ENCODE results near the gene JADE3.
"Not testable (repeated sequence)": the region's sequence is repeated elsewhere in the genome, so short reads cannot be mapped to it uniquely, and the experiment has no call there.

The JADE3 gene

DNA sequence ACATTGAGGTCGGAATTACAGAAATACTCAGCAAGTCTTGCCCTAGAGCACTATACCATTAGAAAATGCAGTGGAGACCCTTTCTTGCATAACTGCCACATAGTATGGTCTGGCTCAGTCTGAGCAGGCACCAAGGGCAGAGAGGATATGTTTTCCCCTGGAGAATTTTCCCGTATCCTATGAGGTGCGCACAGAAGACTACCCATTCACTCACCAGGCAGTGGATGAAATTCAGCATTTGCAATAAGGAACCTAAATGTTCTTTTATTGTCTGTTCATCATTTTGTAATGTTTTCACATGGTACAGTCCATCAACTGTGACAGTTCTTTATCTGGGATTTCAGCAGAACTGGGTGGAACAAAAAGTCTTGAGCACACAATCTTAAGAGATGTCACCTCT, 15.5 kb downstream of the JADE3 start:
- no peak overlapping the region for H3K4me3 ChIP-seq (ENCODE audit: low read depth, low read length)
- no peak for DNase-seq (ENCODE audit: low read depth)

DNA sequence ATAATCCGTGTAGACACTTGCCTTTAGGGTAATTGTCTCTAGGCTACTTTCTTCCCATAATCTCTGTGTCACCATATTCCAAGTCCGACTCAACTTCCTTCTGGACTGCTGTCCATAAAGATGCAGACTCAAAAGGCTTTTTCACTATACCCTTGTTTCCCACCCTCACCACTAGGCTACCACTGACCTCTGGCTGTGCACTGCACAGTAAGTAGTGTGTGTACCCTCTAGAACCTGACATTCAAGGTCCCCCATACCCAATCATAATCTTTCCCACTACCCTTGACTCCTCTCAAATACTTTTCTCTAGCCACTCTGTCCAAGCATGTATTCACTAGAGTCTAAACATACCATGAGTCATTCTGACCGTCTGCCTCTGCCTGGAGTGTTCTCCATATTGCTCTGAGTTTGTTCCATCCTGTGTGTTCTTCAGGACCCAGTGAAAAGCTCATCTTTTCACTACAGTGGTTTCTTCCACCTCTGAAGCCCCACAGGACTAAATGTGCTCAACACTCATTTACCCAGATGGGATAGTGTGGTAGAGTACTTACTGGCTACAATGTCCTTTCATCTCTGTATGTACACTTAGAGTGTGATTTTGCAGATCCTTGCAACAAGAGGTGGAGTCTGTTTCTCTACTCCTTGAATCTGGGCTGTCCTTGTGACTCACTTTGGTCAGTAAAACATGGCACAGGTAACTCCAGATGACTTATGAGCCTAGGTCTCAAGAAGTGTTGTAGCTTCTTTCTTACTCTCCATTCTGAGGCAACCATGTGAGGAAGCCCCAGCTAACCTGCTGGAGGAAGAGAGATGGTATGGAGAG, 17.4 kb downstream of the JADE3 start:
- no peak for DNase-seq (ENCODE audit: low read depth)

DNA sequence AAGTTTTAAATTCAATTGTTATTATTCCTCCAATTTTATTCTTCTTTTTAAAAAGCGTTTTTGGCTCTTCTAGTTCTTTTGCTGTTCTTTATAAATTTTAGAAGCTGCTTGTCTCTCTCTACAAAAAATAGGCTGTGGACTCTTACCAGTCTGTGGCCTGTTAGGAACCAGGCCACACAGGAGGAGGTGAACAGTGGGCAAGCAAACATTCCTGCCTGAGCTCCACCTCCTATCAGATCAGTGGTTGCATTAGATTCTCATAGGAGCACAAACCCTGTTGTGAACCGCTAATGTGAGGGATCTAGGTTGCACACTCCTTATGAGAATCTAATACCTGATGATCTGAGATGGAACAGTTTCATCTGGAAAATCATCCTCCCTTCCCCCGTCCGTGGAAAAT, 23.1 kb downstream of the JADE3 start:
- no peak for DNase-seq (ENCODE audit: low read depth)
- H3K4me3 ChIP-seq (ENCODE audit: low read depth, low read length): no peak overlapping the region

More for the DNA sequence above, 17.4 kb downstream of the JADE3 start:
- no peak overlapping the region for H3K4me3 ChIP-seq (ENCODE audit: low read depth, low read length)

DNA sequence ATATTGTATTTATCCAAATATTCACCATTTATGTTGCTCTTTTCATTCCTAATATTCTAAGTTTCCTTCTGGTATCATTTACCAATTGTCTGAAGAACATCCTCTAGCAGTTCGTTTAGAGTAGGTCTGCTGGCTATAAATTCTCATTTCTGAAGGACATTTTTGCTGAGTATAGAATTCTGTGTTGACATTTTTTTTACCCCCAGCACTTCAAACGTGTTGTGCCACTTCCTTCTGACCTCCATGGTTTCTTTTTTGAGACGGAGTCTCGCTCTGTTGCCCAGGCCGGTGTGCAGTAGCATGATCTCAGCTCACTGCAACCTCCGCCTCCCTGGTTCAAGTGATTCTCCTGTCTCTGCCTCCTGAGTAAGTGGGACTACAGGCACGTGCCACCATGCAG, 26.4 kb downstream of the JADE3 start:
- DNase-seq (ENCODE audit: low read depth): no peak
- H3K4me3 ChIP-seq (ENCODE audit: low read depth, low read length): no peak overlapping the region

DNA sequence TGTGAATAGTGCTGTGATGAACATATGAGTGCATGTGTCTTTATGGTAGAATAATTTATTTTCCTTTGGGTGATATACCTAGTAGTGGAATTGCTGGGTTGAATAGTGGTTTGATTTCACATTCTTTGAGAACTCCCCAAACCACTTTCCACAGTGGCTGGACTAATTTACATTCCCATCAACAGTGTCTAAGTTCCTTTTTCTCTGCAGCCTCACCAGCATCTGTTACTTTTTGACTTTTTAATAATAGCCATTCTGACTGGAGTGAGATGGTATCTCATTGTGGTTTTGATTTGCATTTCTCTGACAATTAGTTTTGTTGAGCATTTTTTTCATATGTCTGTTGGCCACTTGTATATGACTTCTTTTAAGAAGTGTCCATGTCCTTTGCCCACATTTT, 29.1 kb downstream of the JADE3 start:
- H3K4me3 ChIP-seq (ENCODE audit: low read depth, low read length): no peak overlapping the region
- DNase-seq (ENCODE audit: low read depth): no peak

DNA sequence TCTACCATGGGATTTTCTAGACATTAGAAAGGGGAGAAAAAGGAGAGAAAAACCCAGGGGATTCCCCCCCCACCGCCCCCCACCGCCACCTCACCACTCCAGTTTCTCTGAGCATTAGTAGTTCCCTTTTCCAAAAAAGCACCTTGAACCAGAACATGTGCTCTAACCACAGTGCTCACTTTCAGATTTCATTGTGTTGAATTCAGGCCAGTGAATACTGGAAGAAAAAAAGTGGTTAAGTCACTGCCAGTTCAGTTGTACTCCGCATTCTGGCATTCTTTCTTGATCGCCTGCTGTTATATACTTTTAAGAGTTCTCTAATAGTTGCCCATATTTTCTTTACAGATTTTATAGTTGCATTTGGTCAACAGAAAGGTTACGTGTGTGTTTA, 40.9 kb downstream of the JADE3 start:
- DNase-seq (ENCODE audit: low read depth): no peak

DNA sequence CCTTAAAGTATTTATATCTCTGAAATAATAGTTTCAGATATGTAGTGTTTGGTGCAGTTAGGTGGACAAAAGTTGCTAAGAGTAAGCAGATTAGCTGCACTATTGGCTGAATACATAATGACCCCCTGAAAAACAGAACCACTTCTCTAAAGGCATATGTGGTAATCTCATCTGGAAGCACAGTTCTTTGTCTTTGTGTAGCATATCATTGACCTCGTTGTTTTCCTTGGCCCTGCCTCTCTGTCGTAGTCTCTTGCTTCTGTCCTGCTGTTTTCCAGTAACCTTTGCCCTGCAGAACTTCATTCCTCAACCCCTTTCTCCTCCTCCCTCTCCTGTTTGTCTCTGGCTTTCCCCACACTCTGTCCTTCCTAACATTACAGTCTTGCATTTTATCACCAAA, 41.4 kb downstream of the JADE3 start:
- no peak for DNase-seq (ENCODE audit: low read depth)
- no peak overlapping the region for H3K4me3 ChIP-seq (ENCODE audit: low read depth, low read length)

More for the DNA sequence above, 40.9 kb downstream of the JADE3 start:
- H3K4me3 ChIP-seq (ENCODE audit: low read depth, low read length): no peak overlapping the region

DNA sequence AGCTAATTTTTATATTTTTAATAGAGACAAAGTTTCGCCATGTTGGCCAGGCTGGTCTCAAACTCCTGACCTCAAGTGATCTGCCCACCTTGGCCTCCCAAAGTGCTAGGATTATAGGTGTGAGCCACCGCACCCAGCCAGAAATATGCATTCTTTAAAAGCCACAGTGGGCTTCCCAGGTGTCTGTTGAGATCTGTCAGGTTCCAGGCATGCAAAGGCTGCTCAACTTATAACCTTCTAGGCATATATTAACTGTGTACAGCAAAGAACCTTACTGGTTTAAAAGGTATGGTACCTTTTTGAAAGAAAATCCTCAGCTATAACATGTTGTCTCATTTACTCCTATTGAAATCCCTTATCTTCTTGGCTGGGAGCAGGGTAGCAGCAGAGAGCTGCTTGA, 42.5 kb downstream of the JADE3 start:
- H3K4me3 ChIP-seq (ENCODE audit: low read depth, low read length): no peak overlapping the region
- no peak for DNase-seq (ENCODE audit: low read depth)

DNA sequence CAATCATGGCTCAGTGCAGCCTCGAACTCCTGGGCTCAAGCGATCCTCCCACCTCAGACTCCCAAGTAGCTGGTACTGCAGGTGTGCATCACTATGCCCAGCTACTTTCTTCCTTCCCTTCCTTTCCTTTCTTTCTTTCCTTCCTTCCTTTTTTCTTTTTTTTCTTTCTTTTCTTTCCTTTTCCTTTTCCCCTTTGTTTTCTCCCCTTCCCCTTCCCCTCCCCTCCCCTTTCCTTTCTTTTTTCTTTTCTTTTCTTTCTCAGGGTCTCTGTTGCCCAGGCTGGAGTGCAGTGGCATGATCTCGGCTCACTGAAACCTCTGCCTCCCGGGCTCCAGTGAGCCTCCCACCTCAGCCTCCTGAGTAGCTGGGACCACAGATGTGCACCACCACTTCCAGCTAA, 44.4 kb downstream of the JADE3 start:
- H3K4me3 ChIP-seq (ENCODE audit: low read depth, low read length); DNase-seq (ENCODE audit: low read depth): not testable (repeated sequence)

DNA sequence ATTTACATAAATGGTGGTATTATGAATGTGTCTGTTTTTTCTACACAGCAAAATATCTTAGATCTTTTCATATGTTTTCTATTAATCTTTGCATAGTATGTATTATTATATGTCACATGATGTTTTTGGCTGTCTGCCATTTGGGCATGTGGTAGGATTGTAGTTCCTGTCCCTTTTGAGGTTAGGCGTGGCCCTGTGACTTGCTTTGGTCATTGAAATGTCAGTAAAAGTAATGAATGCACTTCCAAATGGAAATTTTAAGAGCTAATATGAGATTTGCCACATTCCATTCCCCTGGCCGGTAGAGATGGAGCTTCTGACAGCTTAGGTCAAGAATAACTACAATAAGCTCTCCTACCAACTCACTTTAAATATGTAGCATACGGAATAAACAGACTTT, 45.1 kb downstream of the JADE3 start:
- DNase-seq (ENCODE audit: low read depth): no peak
- no peak overlapping the region for H3K4me3 ChIP-seq (ENCODE audit: low read depth, low read length)

DNA sequence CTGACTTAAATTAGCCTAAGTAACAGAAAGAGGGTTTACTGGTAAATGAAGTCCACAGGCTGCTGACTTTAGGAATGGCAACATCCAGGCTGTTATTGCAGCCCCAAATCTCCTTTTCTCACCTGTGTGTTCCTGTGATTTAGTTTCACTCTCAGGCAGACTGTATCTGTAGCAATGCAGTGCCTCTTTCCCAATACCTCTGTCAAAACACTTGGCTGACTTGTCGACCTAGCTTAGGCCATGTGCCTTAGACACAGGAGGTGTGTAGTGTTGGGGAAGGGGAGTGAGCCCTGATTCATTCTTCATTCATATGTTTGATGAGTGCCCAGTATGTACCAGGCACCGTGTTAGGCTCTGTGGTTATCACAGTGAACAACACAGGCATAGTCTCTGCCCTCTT, 46.9 kb downstream of the JADE3 start:
- no peak for DNase-seq (ENCODE audit: low read depth)
- H3K4me3 ChIP-seq (ENCODE audit: low read depth, low read length): no peak overlapping the region

DNA sequence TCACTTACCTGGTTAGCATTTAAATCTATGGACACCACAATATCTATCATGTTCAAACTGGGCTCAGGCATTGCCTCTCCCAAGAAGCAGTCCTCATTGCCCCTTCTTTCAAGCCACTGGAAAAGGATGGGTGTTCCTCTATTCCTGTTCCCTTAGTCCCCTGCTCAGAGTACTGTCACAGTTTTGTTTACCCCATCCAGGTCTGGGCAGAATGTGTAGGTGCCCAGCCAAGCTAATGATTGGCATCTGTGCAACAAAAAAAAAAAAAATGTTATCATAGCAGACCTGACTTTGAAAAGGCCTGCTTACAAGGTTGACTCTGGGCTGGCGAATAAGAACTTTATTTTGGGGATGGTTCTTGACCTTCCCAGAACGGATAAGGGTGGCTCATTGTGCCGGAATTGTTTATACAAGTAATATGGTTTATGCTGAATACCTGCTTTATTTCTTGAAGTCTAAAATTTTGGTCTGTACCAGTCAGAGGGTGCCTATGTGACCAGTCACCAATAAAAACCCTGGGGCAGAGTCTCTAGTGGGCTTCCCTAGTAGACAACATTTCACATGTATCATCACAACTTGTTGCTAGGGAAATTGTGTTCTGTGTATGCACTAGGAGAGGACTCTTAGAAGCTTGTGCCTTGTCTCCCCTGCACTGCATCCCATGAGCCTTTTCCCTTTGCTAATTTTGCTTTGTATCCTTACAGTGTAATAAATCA, 47.9 kb downstream of the JADE3 start:
- no peak for DNase-seq (ENCODE audit: low read depth)
- no peak overlapping the region for H3K4me3 ChIP-seq (ENCODE audit: low read depth, low read length)

DNA sequence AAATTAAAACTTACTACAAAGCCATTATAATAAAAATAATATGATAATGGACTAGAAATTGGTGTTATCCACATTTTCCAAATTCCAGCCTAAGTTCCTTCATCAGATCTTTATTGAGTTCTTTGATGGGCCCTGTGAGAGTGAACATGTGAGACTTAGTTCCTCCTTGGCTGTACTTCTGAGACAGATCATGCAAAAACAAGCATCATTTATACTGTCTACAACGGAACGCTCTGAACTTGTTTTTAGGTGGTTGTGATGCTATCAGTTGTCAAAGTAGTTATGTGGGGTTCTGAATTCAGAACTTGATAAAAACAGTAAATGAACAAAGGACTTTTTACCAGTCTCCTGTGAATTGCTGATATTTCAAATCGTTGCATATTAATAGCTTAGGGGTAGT, 48.9 kb downstream of the JADE3 start:
- DNase-seq (ENCODE audit: low read depth): no peak
- no peak overlapping the region for H3K4me3 ChIP-seq (ENCODE audit: low read depth, low read length)

DNA sequence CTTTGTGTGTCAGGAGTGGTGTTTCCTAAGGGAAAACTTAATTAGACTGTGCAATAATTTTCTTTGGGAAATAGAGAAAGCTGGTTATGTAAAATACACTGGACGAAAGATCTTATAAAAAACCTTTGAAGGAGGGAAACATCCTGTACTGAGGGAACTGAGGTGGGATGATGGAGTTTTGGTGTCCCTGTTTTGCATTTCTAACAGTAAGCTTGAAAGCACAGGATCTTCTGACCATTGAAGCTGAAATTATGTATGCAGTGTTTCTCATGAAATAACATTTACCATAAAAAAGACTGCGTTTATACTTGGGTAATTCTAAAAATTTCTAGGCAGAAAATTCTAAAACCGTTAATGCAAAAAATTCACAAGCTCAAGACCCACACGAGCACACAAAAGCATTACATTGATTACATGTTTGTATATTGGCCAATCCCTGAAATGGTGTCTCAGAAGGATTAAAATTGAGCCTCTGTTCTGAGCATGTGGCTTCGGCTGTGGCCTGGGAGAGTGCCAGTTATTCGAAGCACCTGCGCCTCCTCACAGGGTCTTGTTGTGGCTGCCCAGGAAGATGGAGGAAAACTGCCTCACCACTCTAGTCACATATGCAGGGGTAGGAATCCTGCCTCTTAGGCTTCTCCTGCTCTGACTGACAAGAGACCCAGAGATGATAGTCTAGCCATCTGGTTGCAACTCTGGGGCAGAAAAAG, 49.5 kb downstream of the JADE3 start:
- DNase-seq (ENCODE audit: low read depth): no peak
- H3K4me3 ChIP-seq (ENCODE audit: low read depth, low read length): no peak overlapping the region

DNA sequence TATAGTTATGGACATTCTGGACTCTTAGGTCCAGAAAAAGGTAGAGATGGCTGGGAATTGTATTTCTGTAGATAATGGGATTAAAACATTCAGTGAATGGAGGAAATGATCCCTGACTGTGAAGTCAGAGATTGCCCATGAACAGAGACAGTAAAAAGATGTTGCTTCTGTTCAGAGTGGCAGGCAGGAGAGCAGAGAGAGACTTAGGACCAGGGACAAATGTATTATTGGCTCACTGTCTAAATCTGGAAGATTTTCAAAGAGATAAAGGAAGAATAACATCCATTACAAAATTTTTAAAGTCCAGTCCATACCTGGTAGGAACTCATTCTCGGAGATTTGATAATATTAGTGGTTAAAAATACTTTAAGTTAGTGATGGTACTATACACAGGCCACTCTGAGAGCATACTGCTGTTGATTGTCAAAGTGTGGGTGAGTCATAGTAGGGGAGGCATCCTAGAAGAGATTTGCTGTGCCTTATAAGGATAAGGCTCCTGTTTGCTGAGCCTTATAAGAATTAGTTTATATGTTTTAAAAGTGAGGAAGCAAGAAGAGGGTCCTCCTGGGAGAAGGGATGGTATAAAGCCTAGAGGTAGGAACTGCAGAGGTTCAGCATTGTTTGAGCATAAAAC, 53.0 kb downstream of the JADE3 start:
- no peak for DNase-seq (ENCODE audit: low read depth)
- H3K4me3 ChIP-seq (ENCODE audit: low read depth, low read length): no peak overlapping the region

DNA sequence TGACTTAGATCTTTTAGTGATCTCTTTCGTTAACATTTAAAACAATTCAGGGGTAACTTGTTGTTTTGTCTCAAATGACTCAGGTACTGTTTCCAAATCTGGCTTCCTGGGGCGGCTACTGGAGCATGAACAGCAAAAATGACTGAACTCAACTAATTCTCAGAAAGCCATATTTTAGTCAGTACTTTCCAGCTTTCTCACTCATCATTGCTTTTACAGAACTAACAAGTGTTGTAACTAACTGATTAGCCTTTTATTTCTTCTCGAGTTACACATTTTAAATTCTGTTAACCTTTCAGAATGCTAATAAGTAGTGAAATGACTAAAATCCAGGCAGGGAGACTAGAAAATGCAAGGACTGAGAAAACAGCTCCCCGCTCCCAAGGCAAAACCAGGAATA, 55.3 kb downstream of the JADE3 start:
- DNase-seq (ENCODE audit: low read depth): no peak
- no peak overlapping the region for H3K4me3 ChIP-seq (ENCODE audit: low read depth, low read length)

DNA sequence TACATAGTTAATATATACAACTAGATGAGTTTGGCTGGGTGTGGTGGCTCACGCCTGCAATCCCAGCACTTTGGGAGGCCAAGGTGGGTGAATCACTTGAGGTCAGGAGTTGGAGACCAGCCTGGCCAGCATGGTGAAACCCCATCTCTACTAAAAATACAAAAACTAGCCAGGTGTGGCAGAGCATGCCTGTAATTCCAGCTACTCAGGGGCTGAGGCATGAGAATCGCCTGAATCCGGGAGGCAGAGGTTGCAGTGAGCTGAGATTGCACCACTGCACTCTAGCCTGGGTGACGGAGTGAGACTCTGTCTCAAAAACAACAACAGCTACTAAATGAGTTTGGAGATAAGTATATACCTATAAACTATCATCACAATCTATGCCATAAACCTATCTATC, 64.8 kb downstream of the JADE3 start:
- DNase-seq (ENCODE audit: low read depth); H3K4me3 ChIP-seq (ENCODE audit: low read depth, low read length): not testable (repeated sequence)

DNA sequence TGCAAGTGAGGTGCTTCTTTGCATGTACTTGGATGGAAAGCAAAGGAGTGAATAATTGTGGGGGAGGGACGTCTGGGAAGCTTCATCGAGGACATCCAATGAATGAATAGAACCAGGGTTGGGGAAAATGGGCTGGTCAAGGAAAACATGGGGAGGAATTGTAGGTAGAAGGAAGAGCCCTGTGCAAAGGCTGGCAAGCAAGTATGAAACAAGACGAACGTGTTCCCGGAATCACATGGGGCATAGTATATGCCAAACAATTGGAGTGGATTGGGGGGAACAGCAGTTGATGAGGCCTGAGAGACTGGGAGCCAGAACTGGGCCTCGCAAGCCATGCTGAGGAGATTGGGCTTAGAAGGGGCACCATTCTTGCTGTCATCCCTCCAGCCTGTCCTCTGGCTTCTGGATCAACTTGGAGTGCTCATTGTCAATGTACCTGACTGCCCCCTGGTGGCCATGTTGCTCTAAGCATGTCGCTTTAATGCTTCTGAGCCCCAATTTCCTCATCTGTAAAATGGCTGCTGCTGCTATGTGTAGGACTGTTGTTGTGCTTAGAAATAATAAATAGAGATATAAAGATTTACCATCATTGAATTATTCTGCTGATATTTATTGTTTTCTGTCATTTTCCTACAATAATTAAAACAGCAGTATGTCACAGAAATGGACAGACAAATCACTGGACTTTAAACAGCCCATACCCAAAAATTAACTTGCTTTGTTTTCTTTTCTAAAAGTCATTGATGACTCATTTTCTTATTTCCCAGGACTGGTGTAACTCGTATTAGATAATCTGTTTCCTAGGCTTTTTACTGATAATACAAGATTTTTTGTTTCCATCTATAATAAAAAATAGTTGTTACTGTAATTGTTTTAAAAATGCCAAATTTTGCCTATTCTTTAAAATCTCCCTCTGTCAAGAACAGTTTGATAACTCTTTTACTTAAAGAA, 66.4 kb downstream of the JADE3 start:
- H3K4me3 ChIP-seq (ENCODE audit: low read depth, low read length): no peak overlapping the region
- no peak for DNase-seq (ENCODE audit: low read depth)

DNA sequence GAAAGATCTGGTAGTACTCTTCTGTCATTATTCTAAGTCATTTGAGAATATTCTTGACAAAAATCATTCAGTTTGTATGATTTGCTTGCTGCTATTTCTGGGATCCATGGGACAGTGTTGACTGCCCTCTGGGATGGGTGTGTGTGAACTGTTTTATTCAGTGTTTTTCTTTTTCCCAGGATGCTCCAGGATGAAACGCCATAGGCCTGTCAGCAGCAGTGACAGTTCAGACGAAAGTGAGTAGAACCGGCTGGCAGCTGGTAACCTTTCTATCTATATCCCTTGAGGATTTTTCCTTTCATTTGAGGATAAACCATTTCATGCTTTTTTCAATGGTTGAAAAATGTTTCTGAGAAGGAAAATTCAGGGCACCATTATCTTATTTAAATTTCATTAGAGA, 72.5 kb downstream of the JADE3 start:
- no peak for DNase-seq (ENCODE audit: low read depth)
- no peak overlapping the region for H3K4me3 ChIP-seq (ENCODE audit: low read depth, low read length)

Measured in skeletal muscle cell (primary cell).